H9 (cell line): ENCODE results near the gene ZNF474. TPM values are rescaled to one million over a fixed set of nuclear protein-coding genes. Genes with fewer than 3 reads are reported as not detected.

Experiments
- DNase-seq: peaks from one replicate; pipeline ENCODE4 v3.0.0-alpha.2; 2017
- H2AFZ ChIP-seq: one replicate; pipeline ENCODE4 v1.6.1; 2013; ENCODE audit warnings: mild to moderate bottlenecking, low read length, control low read depth, moderate library complexity
- H2AK5ac ChIP-seq: 2 replicates; pipeline ENCODE4 v1.6.1; 2013; ENCODE audit warnings: low read length, control low read depth, mixed read lengths; ENCODE audit not compliant: insufficient read length
- H2BK120ac ChIP-seq: one replicate; pipeline ENCODE4 v1.6.1; 2013; ENCODE audit warnings: low read depth, mild to moderate bottlenecking, low read length, control low read depth, inconsistent platforms; ENCODE audit not compliant: poor library complexity, severe bottlenecking
- H2BK12ac ChIP-seq: 2 replicates; pipeline ENCODE4 v1.6.1; 2013; ENCODE audit warnings: low read length, control low read depth, mixed read lengths, low read depth; ENCODE audit not compliant: insufficient read length
- H2BK15ac ChIP-seq: 2 replicates; pipeline ENCODE4 v1.6.1; 2013; ENCODE audit warnings: low read depth, low read length, control low read depth
- H2BK20ac ChIP-seq: one replicate; pipeline ENCODE4 v1.6.1; 2013; ENCODE audit warnings: low read depth, mild to moderate bottlenecking, low read length, control low read depth, inconsistent platforms; ENCODE audit not compliant: poor library complexity, severe bottlenecking
- H2BK5ac ChIP-seq: 2 replicates; pipeline ENCODE4 v1.6.1; 2013; ENCODE audit warnings: low read length, control low read depth, mixed read lengths; ENCODE audit not compliant: insufficient read length
- H3K14ac ChIP-seq: 2 replicates; pipeline ENCODE4 v1.6.1; 2013; ENCODE audit warnings: low read length, control low read depth; ENCODE audit not compliant: insufficient read depth
- H3K18ac ChIP-seq: 2 replicates; pipeline ENCODE4 v1.6.1; 2013; ENCODE audit warnings: low read depth, mild to moderate bottlenecking, mixed read lengths, low read length, control low read depth; ENCODE audit not compliant: insufficient read length
- H3K23ac ChIP-seq: 2 replicates; pipeline ENCODE4 v1.6.1; 2013; ENCODE audit warnings: low read length, control low read depth, mixed read lengths, low read depth; ENCODE audit not compliant: insufficient read length
- H3K23me2 ChIP-seq: 2 replicates; pipeline ENCODE4 v1.6.1; 2013; ENCODE audit warnings: low read depth, mild to moderate bottlenecking, mixed read lengths, low read length, control low read depth; ENCODE audit not compliant: insufficient read length, poor library complexity, severe bottlenecking
- H3K27ac ChIP-seq: 2 replicates; pipeline ENCODE4 v1.5.1; 2013; ENCODE audit warnings: low read length, control low read depth, mixed read lengths, low read depth; ENCODE audit not compliant: insufficient read length
- H3K27me3 ChIP-seq: 2 replicates; pipeline ENCODE4 v1.6.1; 2013; ENCODE audit warnings: low read length, control low read depth, inconsistent platforms; ENCODE audit not compliant: insufficient read depth
- H3K4ac ChIP-seq: 2 replicates; pipeline ENCODE4 v1.6.1; 2013; ENCODE audit warnings: low read depth, mild to moderate bottlenecking, control low read depth, inconsistent platforms, low read length, moderate library complexity
- H3K4me1 ChIP-seq: 2 replicates; pipeline ENCODE4 v1.6.1; 2013; ENCODE audit warnings: low read length, control low read depth, inconsistent platforms; ENCODE audit not compliant: insufficient read depth
- H3K4me2 ChIP-seq: 2 replicates; pipeline ENCODE4 v1.6.1; 2013; ENCODE audit warnings: low read length, control low read depth, mixed read lengths; ENCODE audit not compliant: insufficient read length, insufficient read depth
- H3K56ac ChIP-seq: 2 replicates; pipeline ENCODE4 v1.6.1; 2013; ENCODE audit warnings: low read depth, mild to moderate bottlenecking, mixed read lengths, low read length, control low read depth; ENCODE audit not compliant: insufficient read length
- H3K79me1 ChIP-seq: 2 replicates; pipeline ENCODE4 v1.6.1; 2013; ENCODE audit warnings: low read depth, mild to moderate bottlenecking, moderate library complexity, low read length, control low read depth, inconsistent platforms; ENCODE audit not compliant: insufficient read depth, poor library complexity, severe bottlenecking
- H3K79me2 ChIP-seq: 2 replicates; pipeline ENCODE4 v1.6.1; 2013; ENCODE audit warnings: low read length, control low read depth, inconsistent platforms; ENCODE audit not compliant: insufficient read depth
- H3K9ac ChIP-seq: 2 replicates; pipeline ENCODE4 v1.6.1; 2013; ENCODE audit warnings: low read length, control low read depth, mixed read lengths; ENCODE audit not compliant: insufficient read length; ENCODE audit errors: extremely low read depth
- H3K9me3 ChIP-seq: one replicate; pipeline ENCODE4 v1.6.1; 2013; ENCODE audit warnings: low read depth, low read length, inconsistent platforms; ENCODE audit not compliant: control insufficient read depth
- H3T11ph ChIP-seq: one replicate; pipeline ENCODE4 v1.6.1; 2013; ENCODE audit warnings: mild to moderate bottlenecking, low read length, control low read depth, inconsistent platforms
- H4K20me1 ChIP-seq: one replicate; pipeline ENCODE4 v1.6.1; 2013; ENCODE audit not compliant: control insufficient read depth, insufficient read length, insufficient read depth
- H4K5ac ChIP-seq: 2 replicates; pipeline ENCODE4 v1.6.1; 2013; ENCODE audit warnings: low read depth, mild to moderate bottlenecking, mixed read lengths, low read length, control low read depth; ENCODE audit not compliant: insufficient read length
- H4K8ac ChIP-seq: replicated peaks from 2 replicates; pipeline ENCODE4 v1.6.1; 2013; ENCODE audit warnings: low read length, control low read depth, mixed read lengths, low read depth; ENCODE audit not compliant: insufficient read length
- H4K91ac ChIP-seq: 2 replicates; pipeline ENCODE4 v1.6.1; 2013; ENCODE audit warnings: low read depth, mild to moderate bottlenecking, moderate library complexity, mixed read lengths, low read length, control low read depth; ENCODE audit not compliant: insufficient read length
- H3K27ac Mint-ChIP-seq, 3 experiments: 2 replicates in 2 of 3; 3 replicates in 1 of 3; pipeline ENCODE4 v1.8.0; 2020 to 2021; ENCODE audit warnings: mixed read lengths in 3 of 3, mild to moderate bottlenecking in 1 of 3, moderate library complexity in 1 of 3
- H3K27me3 Mint-ChIP-seq: 2 replicates; pipeline ENCODE4 v1.8.0; 2021; ENCODE audit warnings: low read depth, mild to moderate bottlenecking, moderate library complexity, mixed read lengths
- H3K36me3 Mint-ChIP-seq, 3 experiments: 2 replicates in 2 of 3; 3 replicates in 1 of 3; pipeline ENCODE4 v1.8.0; 2020 to 2021; ENCODE audit warnings: low read depth in 3 of 3, mixed read lengths in 3 of 3; ENCODE audit not compliant: insufficient read depth in 1 of 3
- H3K4me1 Mint-ChIP-seq, 2 experiments: 2 replicates each; pipeline ENCODE4 v1.8.0; 2020; ENCODE audit warnings: mixed read lengths in 2 of 2
- H3K4me3 Mint-ChIP-seq, 2 experiments: 2 replicates in 1 of 2; 3 replicates in 1 of 2; pipeline ENCODE4 v1.8.0; 2020 to 2021; ENCODE audit warnings: mild to moderate bottlenecking in 2 of 2, mixed read lengths in 2 of 2, moderate library complexity in 1 of 2
- H3K9me3 Mint-ChIP-seq, 2 experiments: 2 replicates in 1 of 2; 3 replicates in 1 of 2; pipeline ENCODE4 v1.8.0; 2020; ENCODE audit warnings: mild to moderate bottlenecking in 2 of 2, mixed read lengths in 2 of 2, moderate library complexity in 1 of 2
- WGBS: extraction: QIAGEN DNeasy Blood & Tissue Kit; methylation state at CpG from one replicate; pipeline ENCODE4 v1.1.7; 2013; ENCODE audit warnings: missing lambda C conversion rate, low lambda C conversion rate, mixed read lengths; ENCODE audit not compliant: insufficient read length; ENCODE audit errors: extremely low coverage; 5-methylcytosine and 5-hydroxymethylcytosine counted together
- total RNA-seq: library from RNA; stranded (reverse); gene quantifications from 2 replicates; pipeline ENCODE4 v1.2.1, GENCODE V29; 2021
- TF ChIP-seq, protein P1 (sequence below): fragments of 200-600 bp; sonication (generic); conservative IDR thresholded peaks from 3 replicates; pipeline ENCODE4 v1.8.0; 2021; ENCODE audit warnings: antibody characterized with exemption, mild to moderate bottlenecking

ZNF474 gene
- total RNA-seq, 1 experiment from 2014 or later, result not detected

DNA sequence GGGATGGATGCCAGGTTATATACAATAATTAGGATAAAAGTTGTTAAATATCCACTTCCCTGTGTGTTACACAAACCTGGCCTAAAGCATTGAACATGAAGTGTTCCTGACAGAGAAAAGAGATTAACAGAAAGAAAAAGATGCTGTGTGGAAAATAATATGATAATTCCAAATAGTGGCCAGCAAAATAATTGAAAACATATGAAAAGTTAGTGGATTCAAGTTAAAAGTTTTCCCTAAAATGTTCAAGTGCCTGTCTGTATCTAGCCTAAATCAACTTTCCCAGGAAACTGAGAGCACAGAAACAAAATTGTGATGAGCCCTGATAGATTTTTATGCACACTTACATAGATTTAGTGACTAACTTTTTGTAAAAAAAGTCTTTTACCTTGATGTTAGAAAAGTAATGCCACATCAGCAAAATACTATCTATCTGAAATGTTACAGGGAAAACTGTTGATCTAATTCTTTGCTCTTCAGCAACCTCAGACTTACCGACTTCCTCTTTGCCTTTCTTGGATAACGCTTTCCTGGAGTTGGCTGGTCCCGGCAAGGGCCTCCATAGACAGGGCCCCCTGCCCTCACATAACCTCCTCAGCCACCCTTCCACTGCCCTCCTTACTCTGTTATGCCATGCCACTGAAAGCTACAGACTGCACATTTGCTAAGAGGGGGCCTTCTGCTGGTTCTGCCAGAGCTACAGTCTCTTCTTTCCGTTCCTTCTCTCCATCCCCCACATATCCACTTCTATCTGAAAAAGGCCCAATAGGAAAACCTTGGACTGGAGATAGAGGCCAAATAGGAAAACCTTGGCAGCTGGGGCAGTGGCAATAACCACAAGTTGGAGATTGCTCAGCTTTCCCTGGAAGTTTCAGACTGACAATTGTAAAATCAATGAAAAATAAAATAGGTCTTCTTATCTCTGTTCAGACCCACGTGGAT is 44.4 kb downstream of the ZNF474 start:
- H3K23ac ChIP-seq, result no peak overlapping the region
- no peak overlapping the region for H3K56ac ChIP-seq
- no peak overlapping the region for H3K4me2 ChIP-seq
- H3K27me3 ChIP-seq, result no peaks in the 10 kb centered on the region
- no peak overlapping the region for H3K27ac Mint-ChIP-seq
- TF ChIP-seq, protein P1, sequence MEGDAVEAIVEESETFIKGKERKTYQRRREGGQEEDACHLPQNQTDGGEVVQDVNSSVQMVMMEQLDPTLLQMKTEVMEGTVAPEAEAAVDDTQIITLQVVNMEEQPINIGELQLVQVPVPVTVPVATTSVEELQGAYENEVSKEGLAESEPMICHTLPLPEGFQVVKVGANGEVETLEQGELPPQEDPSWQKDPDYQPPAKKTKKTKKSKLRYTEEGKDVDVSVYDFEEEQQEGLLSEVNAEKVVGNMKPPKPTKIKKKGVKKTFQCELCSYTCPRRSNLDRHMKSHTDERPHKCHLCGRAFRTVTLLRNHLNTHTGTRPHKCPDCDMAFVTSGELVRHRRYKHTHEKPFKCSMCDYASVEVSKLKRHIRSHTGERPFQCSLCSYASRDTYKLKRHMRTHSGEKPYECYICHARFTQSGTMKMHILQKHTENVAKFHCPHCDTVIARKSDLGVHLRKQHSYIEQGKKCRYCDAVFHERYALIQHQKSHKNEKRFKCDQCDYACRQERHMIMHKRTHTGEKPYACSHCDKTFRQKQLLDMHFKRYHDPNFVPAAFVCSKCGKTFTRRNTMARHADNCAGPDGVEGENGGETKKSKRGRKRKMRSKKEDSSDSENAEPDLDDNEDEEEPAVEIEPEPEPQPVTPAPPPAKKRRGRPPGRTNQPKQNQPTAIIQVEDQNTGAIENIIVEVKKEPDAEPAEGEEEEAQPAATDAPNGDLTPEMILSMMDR, result no peak
- H3K4ac ChIP-seq, result no peak overlapping the region
- H3K4me3 Mint-ChIP-seq, result no peak overlapping the region
- no peak overlapping the region for H3K9ac ChIP-seq
- no peak overlapping the region for H2BK15ac ChIP-seq
- H4K91ac ChIP-seq, result no peak overlapping the region
- H4K20me1 ChIP-seq, result no peaks in the 10 kb centered on the region
- no peaks in the 10 kb centered on the region for H3K23me2 ChIP-seq
- no peaks in the 10 kb centered on the region for H3K9me3 ChIP-seq
- H3K27ac ChIP-seq, result no peak overlapping the region
- H3K79me2 ChIP-seq, result no peaks in the 10 kb centered on the region
- H3K14ac ChIP-seq, result no peak overlapping the region
- H2AK5ac ChIP-seq, result no peak overlapping the region
- H3K4me1 Mint-ChIP-seq, result peaks cover 8% of the 10 kb centered on the region in 2 experiments
- H2BK12ac ChIP-seq, result no peak overlapping the region
- H3T11ph ChIP-seq, result no peak overlapping the region
- H2BK5ac ChIP-seq, result no peak overlapping the region
- no peaks in the 10 kb centered on the region for H3K9me3 Mint-ChIP-seq
- H3K18ac ChIP-seq, result no peak overlapping the region
- H3K27me3 Mint-ChIP-seq, result no peaks in the 10 kb centered on the region
- no peaks in the 10 kb centered on the region for H3K36me3 Mint-ChIP-seq
- no CpG with 5 or more reads among the region's 5 CpGs for WGBS
- H2AFZ ChIP-seq, result no peak overlapping the region
- DNase-seq, result no peak
- no peak overlapping the region for H2BK120ac ChIP-seq
- no peak overlapping the region for H4K8ac ChIP-seq
- H2BK20ac ChIP-seq, result no peak overlapping the region
- no peaks in the 10 kb centered on the region for H3K79me1 ChIP-seq
- peaks cover 2% of the 10 kb centered on the region; the same call in 1 of the 2 replicates for H3K4me1 ChIP-seq
- no peak overlapping the region for H4K5ac ChIP-seq
